ENCODE data around the gene TRPM4.

- TF ChIP-seq CTCF (IDR thresholded peaks at IDR 0.05) (no peak), POLR2A (IDR thresholded peaks at IDR 0.05) (no peak)
These were observed 57.1 kb downstream of the TRPM4 start for GRCh38 chr19:49214701-49215100.

Data from esophagus squamous epithelium (tissue), 4 donors.